Neural cell (in vitro differentiated cells): ENCODE results near the gene POLR2B. TPM values are rescaled to one million over a fixed set of nuclear protein-coding genes. Genes with fewer than 3 reads are reported as not detected.

Source experiments
- H2AFZ ChIP-seq: fragments of 200-600, 300-800 bp; sonication (generic), shearing (Covaris generic); 2 replicates; pipeline ENCODE4 v1.6.0; 2014; ENCODE audit warnings: low read depth, mild to moderate bottlenecking, antibody characterized with exemption, low read length, moderate library complexity
- H3F3A ChIP-seq: fragments of 200-600 bp; shearing (Covaris generic); 2 replicates; pipeline ENCODE4 v1.6.1; 2016; ENCODE audit warnings: mild to moderate bottlenecking, moderate library complexity, mixed read lengths, antibody characterized with exemption, low read length; ENCODE audit not compliant: insufficient read depth, poor library complexity, severe bottlenecking
- H3K27ac ChIP-seq: fragments of 200-600, 300-800 bp; sonication (generic), shearing (Covaris generic); 2 replicates; pipeline ENCODE4 v1.5.1; 2014; ENCODE audit warnings: mild to moderate bottlenecking, low read length, moderate library complexity
- H3K27me3 ChIP-seq: fragments of 300-800, 200-600 bp; sonication (generic), shearing (Covaris generic); 2 replicates; pipeline ENCODE4 v1.6.0; 2014; ENCODE audit warnings: mild to moderate bottlenecking, low read depth, low read length, moderate library complexity; ENCODE audit not compliant: insufficient read depth
- H3K36me3 ChIP-seq: fragments of 300-800, 200-600 bp; sonication (generic), shearing (Covaris generic); 2 replicates; pipeline ENCODE4 v1.5.1; 2014; ENCODE audit warnings: mild to moderate bottlenecking, antibody characterized with exemption, low read length, moderate library complexity; ENCODE audit not compliant: insufficient read depth
- H3K4me2 ChIP-seq: fragments of 300-800, 200-600 bp; sonication (generic), shearing (Covaris generic); 2 replicates; pipeline ENCODE4 v1.6.0; 2014; ENCODE audit warnings: mild to moderate bottlenecking, low read length
- H3K4me3 ChIP-seq: fragments of 300-800, 200-600 bp; sonication (generic), shearing (Covaris generic); 2 replicates; pipeline ENCODE4 v1.5.1; 2014; ENCODE audit warnings: mild to moderate bottlenecking, low read length, moderate library complexity
- H3K79me2 ChIP-seq: fragments of 200-600 bp; shearing (Covaris generic); replicated peaks from 2 replicates; pipeline ENCODE4 v1.6.0; 2014; ENCODE audit warnings: mild to moderate bottlenecking, low read length, moderate library complexity; ENCODE audit not compliant: insufficient read depth
- H3K9ac ChIP-seq: fragments of 300-800, 200-600 bp; sonication (generic), shearing (Covaris generic); 2 replicates; pipeline ENCODE4 v1.6.1; 2016; ENCODE audit warnings: mild to moderate bottlenecking, low read length, mixed read lengths
- H3K9me2 ChIP-seq: fragments of 200-600 bp; shearing (Covaris generic); 2 replicates; pipeline ENCODE4 v1.6.1; 2016; ENCODE audit warnings: mild to moderate bottlenecking, low read length, mixed read lengths; ENCODE audit not compliant: insufficient read depth
- H3K9me3 ChIP-seq: fragments of 200-600, 300-800 bp; sonication (generic), shearing (Covaris generic); 2 replicates; pipeline ENCODE4 v1.6.1; 2016; ENCODE audit warnings: mild to moderate bottlenecking, mixed run types, low read length, moderate library complexity, mixed read lengths
- H4K20me1 ChIP-seq: fragments of 200-600 bp; shearing (Covaris generic); 2 replicates; pipeline ENCODE4 v1.6.1; 2016; ENCODE audit warnings: mild to moderate bottlenecking, mixed run types; ENCODE audit not compliant: insufficient read depth
- CTCF ChIP-seq: fragments of 450-650 bp; IDR thresholded peaks from 2 replicates; pipeline ENCODE4 v1.5.1; 2014; ENCODE audit warnings: antibody characterized with exemption, mild to moderate bottlenecking, moderate library complexity; ENCODE audit not compliant: poor library complexity, severe bottlenecking
- EP300 ChIP-seq: fragments of 450-650 bp; conservative IDR thresholded peaks from 2 replicates; pipeline ENCODE4 v1.6.1; 2014; ENCODE audit warnings: antibody characterized with exemption, mild to moderate bottlenecking, moderate library complexity; ENCODE audit not compliant: poor library complexity, severe bottlenecking
- EZH2 ChIP-seq: fragments of 200-600, 300-800 bp; shearing (Covaris generic), sonication (generic); IDR thresholded peaks from 2 replicates; pipeline ENCODE4 v1.6.1; 2014; ENCODE audit warnings: antibody characterized with exemption, low read length, borderline replicate concordance, mild to moderate bottlenecking; ENCODE audit not compliant: insufficient read depth, poor library complexity, severe bottlenecking
- MXI1 ChIP-seq: fragments of 450-650 bp; conservative IDR thresholded peaks from 2 replicates; pipeline ENCODE4 v1.6.1; 2014; ENCODE audit warnings: antibody characterized with exemption, mild to moderate bottlenecking; ENCODE audit not compliant: poor library complexity, severe bottlenecking
- POLR2AphosphoS5 ChIP-seq: IDR thresholded peaks from 2 replicates; pipeline ENCODE4 v1.6.1; 2012
- RAD21 ChIP-seq: fragments of 450-650 bp; conservative IDR thresholded peaks from 2 replicates; pipeline ENCODE4 v1.6.1; 2014; ENCODE audit warnings: antibody characterized with exemption, mild to moderate bottlenecking, moderate library complexity
- REST ChIP-seq: IDR thresholded peaks from 2 replicates; pipeline ENCODE4 v1.6.1; 2012; ENCODE audit warnings: borderline replicate concordance
- SMC3 ChIP-seq: fragments of 450-650 bp; conservative IDR thresholded peaks from 2 replicates; pipeline ENCODE4 v1.6.1; 2014; ENCODE audit warnings: antibody characterized with exemption, mild to moderate bottlenecking, moderate library complexity; ENCODE audit not compliant: poor library complexity
- TAF1 ChIP-seq: IDR thresholded peaks from 2 replicates; pipeline ENCODE4 v1.6.1; 2012; ENCODE audit warnings: low read depth
- polyA plus RNA-seq: library from polyadenylated mRNA; depleted of rRNA; stranded (reverse); fragments of >200 nt; gene quantifications from 2 replicates; pipeline ENCODE4 v1.2.3, GENCODE V29; 2014

POLR2B gene
- polyA plus RNA-seq, 1 donor from 2014 or later, result 300 TPM

GRCh38 chr4:57023104-57023503 lies 44.4 kb downstream of the POLR2B start:
- H3K9me3 ChIP-seq, result no peaks in the 10 kb centered on the region
- no peak overlapping the region for H3K9ac ChIP-seq
- no peaks in the 10 kb centered on the region for H3K79me2 ChIP-seq
- H3K27me3 ChIP-seq, result no peaks in the 10 kb centered on the region
- no peak overlapping the region for H2AFZ ChIP-seq
- TF ChIP-seq SMC3, result no peak
- TF ChIP-seq TAF1, result no peak
- no peak for TF ChIP-seq EZH2
- no peak for TF ChIP-seq CTCF
- no peak for TF ChIP-seq POLR2AphosphoS5
- TF ChIP-seq REST, result no peak
- TF ChIP-seq MXI1, result no peak
- no peak for TF ChIP-seq RAD21
- TF ChIP-seq EP300, result no peak
- H3K27ac ChIP-seq, result no peak overlapping the region
- H3K36me3 ChIP-seq, result peaks cover 16% of the 10 kb centered on the region
- H3K4me2 ChIP-seq, result no peak overlapping the region
- H3F3A ChIP-seq, result no peaks in the 10 kb centered on the region
- H3K9me2 ChIP-seq, result no peaks in the 10 kb centered on the region
- H3K4me3 ChIP-seq, result no peak overlapping the region
- H4K20me1 ChIP-seq, result no peaks in the 10 kb centered on the region

DNA sequence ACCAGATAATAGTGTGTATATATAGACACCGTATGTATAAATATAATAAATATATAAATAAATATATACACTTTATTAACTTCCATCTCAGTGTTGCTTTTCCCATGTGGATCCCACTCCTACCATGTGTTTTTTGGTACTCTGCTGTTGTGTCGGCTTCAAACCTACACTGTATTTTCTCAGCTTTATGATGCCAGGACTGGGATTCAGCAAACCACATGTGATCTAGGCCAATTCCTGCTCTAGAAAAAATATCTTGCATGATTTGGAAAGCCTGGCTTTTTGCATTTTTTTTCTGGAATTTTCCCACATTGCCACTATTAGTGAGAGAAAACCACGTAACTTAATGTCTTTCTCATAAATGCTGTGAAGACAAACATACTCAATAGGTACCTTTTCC lies 55.8 kb downstream of the POLR2B start:
- TF ChIP-seq TAF1 (no peak), MXI1 (no peak), SMC3 (no peak), POLR2AphosphoS5 (no peak), EZH2 (no peak), CTCF (no peak), RAD21 (no peak), EP300 (no peak), REST (no peak)
- H3K27ac ChIP-seq, result no peak overlapping the region
- H3K9ac ChIP-seq, result no peak overlapping the region
- H3K27me3 ChIP-seq, result no peaks in the 10 kb centered on the region
- H3K4me3 ChIP-seq, result no peak overlapping the region
- no peaks in the 10 kb centered on the region for H3K9me3 ChIP-seq
- H3K9me2 ChIP-seq, result no peaks in the 10 kb centered on the region
- no peaks in the 10 kb centered on the region for H3K79me2 ChIP-seq
- no peaks in the 10 kb centered on the region for H3F3A ChIP-seq
- H3K4me2 ChIP-seq, result no peak overlapping the region
- H3K36me3 ChIP-seq, result peaks cover 14% of the 10 kb centered on the region
- no peak overlapping the region for H2AFZ ChIP-seq
- no peaks in the 10 kb centered on the region for H4K20me1 ChIP-seq
